Neural progenitor cell (in vitro differentiated cells): Measurements from ENCODE around the gene GLB1L2. TPM values are rescaled to one million over a fixed set of nuclear protein-coding genes. Genes with fewer than 3 reads are reported as not detected.

Source experiments
- DNase-seq: peaks from one replicate; pipeline ENCODE4 v3.0.0-alpha.2; 2016; ENCODE audit warnings: low spot score
- H2AFZ ChIP-seq: fragments of 200-600 bp; sonication (generic); replicated peaks from 2 replicates; pipeline ENCODE4 v1.6.1; 2016; ENCODE audit warnings: antibody characterized with exemption
- H3F3A ChIP-seq: fragments of 200-600 bp; sonication (generic); 2 replicates; pipeline ENCODE4 v1.6.1; 2016; ENCODE audit warnings: antibody characterized with exemption, low read depth
- H3K27ac ChIP-seq: fragments of 200-600 bp; sonication (generic); 2 replicates; pipeline ENCODE4 v1.5.1; 2016; ENCODE audit warnings: mild to moderate bottlenecking
- H3K27me3 ChIP-seq: fragments of 200-600 bp; sonication (generic); 2 replicates; pipeline ENCODE4 v1.6.1; 2016; ENCODE audit warnings: mild to moderate bottlenecking, moderate library complexity
- H3K36me3 ChIP-seq: fragments of 200-600 bp; sonication (generic); 2 replicates; pipeline ENCODE4 v1.5.1; 2016
- H3K4me1 ChIP-seq: fragments of 200-600 bp; sonication (generic); 2 replicates; pipeline ENCODE4 v1.6.1; 2016; ENCODE audit warnings: mixed run types
- H3K4me2 ChIP-seq: fragments of 200-600 bp; sonication (generic); 2 replicates; pipeline ENCODE4 v1.6.1; 2016
- H3K4me3 ChIP-seq: fragments of 200-600 bp; sonication (generic); 2 replicates; pipeline ENCODE4 v1.5.1; 2016
- H3K79me2 ChIP-seq: fragments of 200-600 bp; sonication (generic); 2 replicates; pipeline ENCODE4 v1.6.1; 2016; ENCODE audit warnings: low read depth
- H3K9ac ChIP-seq: fragments of 200-600 bp; sonication (generic); 2 replicates; pipeline ENCODE4 v1.6.1; 2016
- H3K9me3 ChIP-seq: fragments of 200-600 bp; sonication (generic); 2 replicates; pipeline ENCODE4 v1.5.1; 2016; ENCODE audit warnings: low read depth
- H4K20me1 ChIP-seq: fragments of 200-600 bp; sonication (generic); 2 replicates; pipeline ENCODE4 v1.6.1; 2016; ENCODE audit warnings: low read depth
- H3K27ac Mint-ChIP-seq: 3 replicates; pipeline ENCODE4 v1.8.0; 2021; ENCODE audit warnings: mixed read lengths
- H3K27me3 Mint-ChIP-seq: 2 replicates; pipeline ENCODE4 v1.8.0; 2022; ENCODE audit warnings: low read depth, mild to moderate bottlenecking, inconsistent platforms, moderate library complexity, mixed read lengths; ENCODE audit not compliant: insufficient read depth
- H3K36me3 Mint-ChIP-seq: 3 replicates; pipeline ENCODE4 v1.8.0; 2021; ENCODE audit warnings: mixed read lengths
- H3K4me1 Mint-ChIP-seq: 3 replicates; pipeline ENCODE4 v1.8.0; 2021; ENCODE audit warnings: mixed read lengths
- H3K4me3 Mint-ChIP-seq: 3 replicates; pipeline ENCODE4 v1.8.0; 2021; ENCODE audit warnings: mild to moderate bottlenecking, moderate library complexity, mixed read lengths
- H3K9me3 Mint-ChIP-seq: 3 replicates; pipeline ENCODE4 v1.8.0; 2020; ENCODE audit warnings: mixed read lengths
- CTCF ChIP-seq: fragments of 200-600 bp; sonication (generic); IDR thresholded peaks from 2 replicates; pipeline ENCODE4 v1.5.1; 2017; ENCODE audit warnings: antibody characterized with exemption, mild to moderate bottlenecking
- EZH2 ChIP-seq: fragments of 200-600 bp; sonication (generic); IDR thresholded peaks from 2 replicates; pipeline ENCODE4 v1.6.1; 2017; ENCODE audit warnings: antibody characterized with exemption, mild to moderate bottlenecking, moderate library complexity
- EZH2phosphoT487 ChIP-seq: fragments of 200-600 bp; sonication (generic); IDR thresholded peaks from 2 replicates; pipeline ENCODE4 v1.6.1; 2017; ENCODE audit warnings: antibody characterized with exemption
- total RNA-seq: library from RNA; depleted of rRNA; stranded (reverse); fragments of >200 nt; gene quantifications from 2 replicates; pipeline ENCODE4 v1.2.3, GENCODE V29; 2015; ENCODE audit warnings: low replicate concordance

GLB1L2 gene
- total RNA-seq, 1 donor from 2014 or later = 2.0 TPM

GRCh38 chr11:134379241-134379640 lies 47.5 kb downstream of the GLB1L2 start:
- H3K4me3 Mint-ChIP-seq = no peak overlapping the region
- H3K4me3 ChIP-seq = no peak overlapping the region
- H3K4me2 ChIP-seq = no peak overlapping the region
- H3K9me3 ChIP-seq = no peaks in the 10 kb centered on the region
- H3K27me3 ChIP-seq = no peaks in the 10 kb centered on the region
- no peaks in the 10 kb centered on the region for H3K9me3 Mint-ChIP-seq
- DNase-seq = no peak
- H4K20me1 ChIP-seq = no peaks in the 10 kb centered on the region
- TF ChIP-seq CTCF (no peak), EZH2phosphoT487 (no peak), EZH2 (no peak)
- H3K27me3 Mint-ChIP-seq = no peaks in the 10 kb centered on the region
- no peak overlapping the region for H3K9ac ChIP-seq
- no peaks in the 10 kb centered on the region for H3K4me1 Mint-ChIP-seq
- no peaks in the 10 kb centered on the region for H3F3A ChIP-seq
- H3K79me2 ChIP-seq = no peaks in the 10 kb centered on the region
- H2AFZ ChIP-seq = no peak overlapping the region
- H3K36me3 ChIP-seq = no peaks in the 10 kb centered on the region
- no peaks in the 10 kb centered on the region for H3K4me1 ChIP-seq
- H3K36me3 Mint-ChIP-seq = peaks cover 12% of the 10 kb centered on the region
- no peak overlapping the region for H3K27ac ChIP-seq
- H3K27ac Mint-ChIP-seq = no peak overlapping the region

- Histone ChIP-seq H3K27me3 (no peaks in the 10 kb centered on the region), H3F3A (no peaks in the 10 kb centered on the region), H3K9ac (no peak overlapping the region), H3K4me1 (no peaks in the 10 kb centered on the region), H3K36me3 (no peaks in the 10 kb centered on the region), H3K79me2 (no peaks in the 10 kb centered on the region), H3K9me3 (no peaks in the 10 kb centered on the region), H3K27ac (no peak overlapping the region), H4K20me1 (no peaks in the 10 kb centered on the region), H3K4me3 (no peak overlapping the region), H3K4me2 (no peak overlapping the region), H2AFZ (no peak overlapping the region)
- no peak for DNase-seq
- Mint-ChIP-seq H3K9me3 (no peaks in the 10 kb centered on the region), H3K27ac (no peak overlapping the region), H3K36me3 (peaks cover 12% of the 10 kb centered on the region), H3K27me3 (no peaks in the 10 kb centered on the region), H3K4me3 (no peak overlapping the region), H3K4me1 (no peaks in the 10 kb centered on the region)
- TF ChIP-seq EZH2phosphoT487 (no peak), EZH2 (no peak), CTCF (no peak)
Observed at GRCh38 chr11:134380229-134380628, 48.4 kb downstream of the GLB1L2 start.

GRCh38 chr11:134380785-134381184 lies 49.0 kb downstream of the GLB1L2 start:
- H3F3A ChIP-seq = no peaks in the 10 kb centered on the region

More at GRCh38 chr11:134380785-134381184, 49.0 kb downstream of the GLB1L2 start:
- no peak overlapping the region for H3K4me2 ChIP-seq
- no peak overlapping the region for H3K27ac ChIP-seq
- Mint-ChIP-seq H3K4me3 (no peak overlapping the region), H3K27me3 (no peaks in the 10 kb centered on the region), H3K36me3 (peaks cover 12% of the 10 kb centered on the region), H3K9me3 (no peaks in the 10 kb centered on the region), H3K27ac (no peak overlapping the region), H3K4me1 (no peaks in the 10 kb centered on the region)
- no peaks in the 10 kb centered on the region for H3K9me3 ChIP-seq
- no peaks in the 10 kb centered on the region for H3K4me1 ChIP-seq
- H4K20me1 ChIP-seq = no peaks in the 10 kb centered on the region
- TF ChIP-seq CTCF (no peak), EZH2phosphoT487 (no peak), EZH2 (no peak)
- no peaks in the 10 kb centered on the region for H3K79me2 ChIP-seq
- H3K4me3 ChIP-seq = no peak overlapping the region
- H3K36me3 ChIP-seq = no peaks in the 10 kb centered on the region
- no peak for DNase-seq
- no peak overlapping the region for H3K9ac ChIP-seq
- no peak overlapping the region for H2AFZ ChIP-seq
- no peaks in the 10 kb centered on the region for H3K27me3 ChIP-seq
